ENCODE data around the gene PARD3B. TPM values are rescaled to one million over a fixed set of nuclear protein-coding genes. Genes with fewer than 3 reads are reported as not detected.

PARD3B gene
- total RNA-seq, 1 donor from 2014 or later: 1.6 TPM

GRCh38 chr2:204898928-204899640 is 353.8 kb downstream of the PARD3B start:
- DNase-seq (ENCODE audit: low read depth) (no peak), FAIRE-seq (no peak)
- Histone ChIP-seq H3K27me3 (ENCODE audit: control insufficient read depth, insufficient read depth, low read length) (no peaks in the 10 kb centered on the region), H3K36me3 (ENCODE audit: control insufficient read depth, insufficient read depth, low read length) (no peaks in the 10 kb centered on the region), H3K4me3 (ENCODE audit: low read depth, low read length) (no peak overlapping the region)
- no peak for TF ChIP-seq CTCF (IDR thresholded peaks at IDR 0.05; ENCODE audit: insufficient read depth, low read length, severe bottlenecking)

GRCh38 chr2:204899983-204900382 is 354.7 kb downstream of the PARD3B start:
- no peak overlapping the region for H3K4me3 ChIP-seq (ENCODE audit: low read depth, low read length)
- H3K36me3 ChIP-seq (ENCODE audit: control insufficient read depth, insufficient read depth, low read length): no peaks in the 10 kb centered on the region
- TF ChIP-seq CTCF (IDR thresholded peaks at IDR 0.05; ENCODE audit: insufficient read depth, low read length, severe bottlenecking): no peak
- no peak for DNase-seq (ENCODE audit: low read depth)
- FAIRE-seq: no peak
- H3K27me3 ChIP-seq (ENCODE audit: control insufficient read depth, insufficient read depth, low read length): no peaks in the 10 kb centered on the region

- Histone ChIP-seq H3K36me3 (ENCODE audit: control insufficient read depth, insufficient read depth, low read length) (no peaks in the 10 kb centered on the region), H3K27me3 (ENCODE audit: control insufficient read depth, insufficient read depth, low read length) (no peaks in the 10 kb centered on the region), H3K4me3 (ENCODE audit: low read depth, low read length) (no peak overlapping the region)
- TF ChIP-seq CTCF (IDR thresholded peaks at IDR 0.05; ENCODE audit: insufficient read depth, low read length, severe bottlenecking): no peak
- DNase-seq (ENCODE audit: low read depth) (peak; percentile 91), FAIRE-seq (no peak)
These were observed 355.2 kb downstream of the PARD3B start for GRCh38 chr2:204900487-204900886.

GRCh38 chr2:204900910-204901309 is 355.6 kb downstream of the PARD3B start:
- H3K36me3 ChIP-seq (ENCODE audit: control insufficient read depth, insufficient read depth, low read length): no peaks in the 10 kb centered on the region
- H3K27me3 ChIP-seq (ENCODE audit: control insufficient read depth, insufficient read depth, low read length): no peaks in the 10 kb centered on the region
- FAIRE-seq: no peak
- no peak for TF ChIP-seq CTCF (IDR thresholded peaks at IDR 0.05; ENCODE audit: insufficient read depth, low read length, severe bottlenecking)
- DNase-seq (ENCODE audit: low read depth): peak; percentile 73
- no peak overlapping the region for H3K4me3 ChIP-seq (ENCODE audit: low read depth, low read length)

- FAIRE-seq: no peak
- no peaks in the 10 kb centered on the region for H3K27me3 ChIP-seq (ENCODE audit: control insufficient read depth, insufficient read depth, low read length)
- no peak overlapping the region for H3K4me3 ChIP-seq (ENCODE audit: low read depth, low read length)
- H3K36me3 ChIP-seq (ENCODE audit: control insufficient read depth, insufficient read depth, low read length): no peaks in the 10 kb centered on the region
- TF ChIP-seq CTCF (IDR thresholded peaks at IDR 0.05; ENCODE audit: insufficient read depth, low read length, severe bottlenecking): no peak
- DNase-seq (ENCODE audit: low read depth): peak; percentile 60
These were observed 356.3 kb downstream of the PARD3B start for GRCh38 chr2:204901591-204901990.

GRCh38 chr2:204909791-204910190 is 364.5 kb downstream of the PARD3B start:
- no peaks in the 10 kb centered on the region for H3K36me3 ChIP-seq (ENCODE audit: control insufficient read depth, insufficient read depth, low read length)
- H3K27me3 ChIP-seq (ENCODE audit: control insufficient read depth, insufficient read depth, low read length): no peaks in the 10 kb centered on the region
- H3K4me3 ChIP-seq (ENCODE audit: low read depth, low read length): no peak overlapping the region
- no peak for FAIRE-seq
- DNase-seq (ENCODE audit: low read depth): no peak
- TF ChIP-seq CTCF (IDR thresholded peaks at IDR 0.05; ENCODE audit: insufficient read depth, low read length, severe bottlenecking): no peak

Measured in bronchial epithelial cell (primary cell).